Stomach (tissue), 9 donors: Measurements from ENCODE around the gene MAPRE2. TPM values are rescaled to one million over a fixed set of nuclear protein-coding genes. Genes with fewer than 3 reads are reported as not detected.

Experiments used
- DNase-seq, 2 donors: peaks; one replicate each; pipeline versions ENCODE4 v3.0.0 to v3.0.0-alpha.2; 2013 to 2019
- H3K27ac ChIP-seq, 5 donors: fragments of 200-600 bp in 4 of 5; sonication (generic) in 4 of 5; one replicate each; pipeline ENCODE4 v1.5.1; 2013 to 2019; ENCODE audit warnings: mild to moderate bottlenecking in 1 of 5, moderate library complexity in 1 of 5
- H3K27me3 ChIP-seq, 3 donors: fragments of 200-600 bp; sonication (generic); one replicate each; pipeline ENCODE4 v1.5.1; 2017 to 2019; ENCODE audit warnings: mixed run types in 1 of 3
- H3K36me3 ChIP-seq, 4 donors: fragments of 200-600 bp; sonication (generic); 1 replicate in 3 of 4; 2 replicates in 1 of 4; pipeline ENCODE4 v1.5.1; 2016 to 2019
- H3K4me1 ChIP-seq, 4 donors: fragments of 200-600 bp; sonication (generic); one replicate each; pipeline ENCODE4 v1.5.1; 2016 to 2019
- H3K4me3 ChIP-seq, 4 donors: fragments of 200-600 bp; sonication (generic) in 3 of 4; one replicate each; pipeline ENCODE4 v1.5.1; 2016 to 2019; ENCODE audit warnings: mild to moderate bottlenecking in 1 of 4
- H3K9me3 ChIP-seq, 4 donors: fragments of 200-600 bp; sonication (generic); one replicate each; pipeline ENCODE4 v1.5.1; 2016 to 2019
- EP300 ChIP-seq: sonication (generic); formaldehyde crosslinking; IDR thresholded peaks from one replicate; pipeline ENCODE4 v1.6.1; 2017; ENCODE audit warnings: antibody characterized with exemption
- POLR2A ChIP-seq, 4 donors: fragments of 450-650 bp; IDR thresholded peaks; one replicate each; pipeline ENCODE4 v1.6.1; 2016; ENCODE audit warnings: antibody characterized with exemption in 4 of 4, control low read depth in 2 of 4, mild to moderate bottlenecking in 1 of 4, moderate library complexity in 1 of 4
- POLR2AphosphoS5 ChIP-seq, 3 donors: sonication (generic); formaldehyde crosslinking; IDR thresholded peaks; one replicate each; pipeline ENCODE4 v1.6.1; 2016; ENCODE audit warnings: antibody characterized with exemption in 3 of 3
- WGBS, 5 donors: extraction: QIAGEN DNeasy Blood & Tissue Kit in 3 of 5; methylation state at CpG; one replicate each; pipeline versions ENCODE4 v1.1.5 to v1.1.7; 2013 to 2018; 5-methylcytosine and 5-hydroxymethylcytosine counted together
- intact Hi-C: fragments of 100-400 bp; cut with DNase I; formaldehyde crosslinking; loops from one replicate; pipeline ENCODE4 v1.15.1; 2023; ENCODE audit warnings: low total_unique reads
- polyA plus RNA-seq, 3 donors: library from polyadenylated mRNA; stranded (reverse); fragments of 200-250 nt; gene quantifications; one replicate each; pipeline ENCODE4 v1.2.3, GENCODE V29; 2013
- total RNA-seq, 5 donors: library from RNA; depleted of rRNA; stranded (reverse); fragments of >200 nt; gene quantifications; one replicate each; pipeline versions ENCODE4 v1.1.0 to v1.2.3, GENCODE V29; 2014 to 2016
- TF ChIP-seq, protein P1 (sequence below), 7 experiments: fragments of 450-650 bp in 4 of 7; fragments of 200-600 bp in 3 of 7; sonication (generic) in 3 of 7; IDR thresholded peaks; one replicate each; pipeline ENCODE4 v1.5.1; 2016 to 2019; ENCODE audit warnings: antibody characterized with exemption in 7 of 7, control low read depth in 2 of 7, mild to moderate bottlenecking in 1 of 7
- donor health status: healthy with polysubstance abuse.
- donor health status: Bipolar disorder and iron deficiency.
- donor health status: healthy.

The MAPRE2 gene
- total and polyA plus RNA-seq, 8 donors: 7.4 to 258 (median 24.2) TPM

DNA sequence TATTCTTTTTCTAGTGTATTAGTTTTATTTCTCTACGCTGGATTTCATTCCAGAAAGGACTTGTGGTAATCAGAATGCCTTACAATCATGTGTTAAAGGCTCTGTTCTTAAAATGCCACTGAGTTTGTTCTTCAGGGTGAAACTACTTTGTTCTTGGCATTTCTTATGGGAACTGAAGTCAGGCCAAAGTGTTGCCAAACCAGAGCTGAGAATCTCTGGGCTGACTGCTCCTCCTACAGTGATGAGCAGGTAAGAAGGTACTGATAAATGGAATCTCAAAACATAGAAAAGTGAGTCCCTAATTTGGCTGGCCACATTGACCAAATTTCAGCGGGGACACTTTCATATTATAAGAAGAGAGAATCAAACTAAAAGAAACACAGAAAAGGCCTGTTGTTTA lies 144.6 kb downstream of the MAPRE2 start:
- no peak for DNase-seq
- 51 to 90% (median 86%) methylated on average over 2 of the region's 2 CpGs for WGBS, 5 donors
- Histone ChIP-seq H3K27ac (no peak overlapping the region), H3K4me3 (no peak overlapping the region), H3K36me3 (no peaks in the 10 kb centered on the region), H3K9me3 (no peaks in the 10 kb centered on the region), H3K27me3 (no peaks in the 10 kb centered on the region), H3K4me1 (no peaks in the 10 kb centered on the region)
- TF ChIP-seq POLR2AphosphoS5 (IDR thresholded peaks at IDR 0.05) (no peak), EP300 (no peak), POLR2A (IDR thresholded peaks at IDR 0.05) (no peak)
- TF ChIP-seq, protein P1, sequence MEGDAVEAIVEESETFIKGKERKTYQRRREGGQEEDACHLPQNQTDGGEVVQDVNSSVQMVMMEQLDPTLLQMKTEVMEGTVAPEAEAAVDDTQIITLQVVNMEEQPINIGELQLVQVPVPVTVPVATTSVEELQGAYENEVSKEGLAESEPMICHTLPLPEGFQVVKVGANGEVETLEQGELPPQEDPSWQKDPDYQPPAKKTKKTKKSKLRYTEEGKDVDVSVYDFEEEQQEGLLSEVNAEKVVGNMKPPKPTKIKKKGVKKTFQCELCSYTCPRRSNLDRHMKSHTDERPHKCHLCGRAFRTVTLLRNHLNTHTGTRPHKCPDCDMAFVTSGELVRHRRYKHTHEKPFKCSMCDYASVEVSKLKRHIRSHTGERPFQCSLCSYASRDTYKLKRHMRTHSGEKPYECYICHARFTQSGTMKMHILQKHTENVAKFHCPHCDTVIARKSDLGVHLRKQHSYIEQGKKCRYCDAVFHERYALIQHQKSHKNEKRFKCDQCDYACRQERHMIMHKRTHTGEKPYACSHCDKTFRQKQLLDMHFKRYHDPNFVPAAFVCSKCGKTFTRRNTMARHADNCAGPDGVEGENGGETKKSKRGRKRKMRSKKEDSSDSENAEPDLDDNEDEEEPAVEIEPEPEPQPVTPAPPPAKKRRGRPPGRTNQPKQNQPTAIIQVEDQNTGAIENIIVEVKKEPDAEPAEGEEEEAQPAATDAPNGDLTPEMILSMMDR (IDR thresholded peaks at IDR 0.05): no peak
- intact Hi-C loops: no loop called here

DNA sequence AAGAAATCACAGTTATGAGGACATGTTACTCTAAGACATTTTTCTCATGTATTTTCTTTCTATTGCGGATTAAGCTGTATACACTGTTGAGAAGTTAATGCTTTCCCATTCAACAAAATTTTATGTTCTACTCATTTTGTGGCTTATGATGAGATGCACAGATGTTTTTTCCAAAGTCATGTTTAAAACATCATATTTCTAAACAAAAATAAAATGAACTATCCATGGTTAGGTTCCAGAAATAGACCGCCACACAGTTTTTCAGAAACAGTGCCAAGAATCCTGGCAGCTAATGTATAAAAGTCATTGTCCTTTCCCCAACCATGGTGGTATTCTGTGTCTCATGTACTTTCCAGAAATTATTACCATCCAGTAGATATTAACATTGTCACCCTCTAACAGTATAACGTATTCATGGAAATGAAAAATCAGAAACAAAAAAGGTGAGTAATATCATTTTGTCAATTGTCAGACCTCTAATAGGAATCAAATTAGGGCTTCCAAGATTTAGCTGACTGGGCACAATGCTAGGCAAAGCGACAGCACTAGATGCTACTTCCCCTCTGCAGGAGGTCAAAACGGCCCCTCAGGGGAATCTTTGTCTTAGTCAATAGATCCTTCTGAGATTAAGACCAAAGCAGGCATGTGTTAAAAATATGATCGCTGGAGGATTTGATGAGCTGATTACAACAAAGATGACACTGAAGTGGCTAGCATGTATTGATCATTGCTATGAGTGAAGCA lies 145.2 kb downstream of the MAPRE2 start:
- Histone ChIP-seq H3K9me3 (no peaks in the 10 kb centered on the region), H3K4me1 (no peaks in the 10 kb centered on the region), H3K36me3 (no peaks in the 10 kb centered on the region), H3K27ac (no peak overlapping the region), H3K27me3 (no peaks in the 10 kb centered on the region), H3K4me3 (no peak overlapping the region)
- intact Hi-C loops: no loop called here
- TF ChIP-seq, protein P1 (IDR thresholded peaks at IDR 0.05): no peak
- TF ChIP-seq POLR2AphosphoS5 (IDR thresholded peaks at IDR 0.05) (no peak), POLR2A (IDR thresholded peaks at IDR 0.05) (no peak), EP300 (no peak)
- WGBS, 5 donors: 75 to 80% (median 79%) methylated on average over 6 of the region's 6 CpGs
- DNase-seq: no peak

DNA sequence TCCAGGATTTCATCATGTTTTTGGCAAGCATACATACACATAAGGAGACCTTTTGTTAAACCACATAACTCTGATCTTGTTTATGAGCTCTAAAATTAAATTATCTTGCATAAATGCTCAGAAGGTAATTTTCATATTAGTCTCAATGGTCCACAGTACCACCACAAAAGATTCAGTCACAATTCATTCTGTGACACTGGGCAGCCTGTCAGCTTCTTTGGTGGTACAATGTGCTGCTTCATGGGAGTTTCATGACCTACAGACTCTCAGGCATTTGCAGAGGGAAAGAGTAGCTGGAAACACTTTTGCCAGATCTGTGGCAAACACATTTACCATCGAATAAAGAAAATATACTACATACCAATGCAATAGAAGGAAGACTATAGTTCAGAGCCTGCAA lies 148.3 kb downstream of the MAPRE2 start:
- WGBS, 5 donors: 55 to 80% (median 60%) methylated on average over 1 of the region's 1 CpG
- DNase-seq: peak in 1 of 2 donors; percentile 58
- H3K27ac ChIP-seq: no peak overlapping the region
- no peaks in the 10 kb centered on the region for H3K4me1 ChIP-seq
- no peak for TF ChIP-seq POLR2AphosphoS5 (IDR thresholded peaks at IDR 0.05)
- TF ChIP-seq POLR2A (IDR thresholded peaks at IDR 0.05): no peak
- no peak for TF ChIP-seq EP300
- TF ChIP-seq, protein P1 (IDR thresholded peaks at IDR 0.05): no peak
- no peak overlapping the region for H3K4me3 ChIP-seq
- H3K9me3 ChIP-seq: no peaks in the 10 kb centered on the region
- no peaks in the 10 kb centered on the region for H3K27me3 ChIP-seq
- intact Hi-C loops: no loop called here
- no peaks in the 10 kb centered on the region for H3K36me3 ChIP-seq

DNA sequence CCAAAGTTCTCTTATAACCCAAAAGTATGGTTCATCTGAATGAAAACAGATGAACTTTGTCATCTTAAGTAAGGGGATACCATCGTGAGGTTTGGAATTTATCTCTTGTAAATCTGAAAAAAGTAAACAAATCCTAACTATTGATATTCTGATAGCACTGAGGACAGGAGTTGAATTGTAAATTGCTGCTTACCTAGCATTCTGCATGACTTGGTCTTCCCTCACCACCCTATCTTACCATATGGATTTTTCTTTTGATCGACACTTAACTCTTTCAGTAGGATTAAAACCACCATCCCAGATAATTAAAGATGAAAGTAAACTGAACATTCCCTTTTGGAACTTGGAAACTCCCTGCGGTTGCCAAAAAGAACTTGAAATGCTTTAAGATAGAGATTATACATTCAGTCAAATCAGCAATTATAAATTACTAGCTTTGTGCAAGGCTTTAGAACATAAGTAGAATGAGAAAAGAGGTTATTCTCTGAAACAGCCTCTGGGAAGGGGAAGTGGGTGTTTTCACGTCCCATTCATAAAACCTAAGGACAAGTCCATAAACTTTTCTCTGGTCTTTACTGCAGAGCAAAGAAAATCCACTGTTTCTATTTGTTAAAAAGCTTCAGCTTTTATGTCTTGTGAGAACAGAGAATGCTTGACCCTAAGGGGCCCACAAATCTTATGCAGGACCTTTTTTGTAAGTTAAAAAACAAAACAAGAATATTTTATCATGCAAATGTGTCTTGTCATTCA lies 149.9 kb downstream of the MAPRE2 start:
- DNase-seq: no peak
- Histone ChIP-seq H3K9me3 (no peaks in the 10 kb centered on the region), H3K4me1 (no peaks in the 10 kb centered on the region), H3K4me3 (no peak overlapping the region), H3K27ac (no peak overlapping the region), H3K36me3 (no peaks in the 10 kb centered on the region), H3K27me3 (no peaks in the 10 kb centered on the region)
- WGBS, 5 donors: 50 to 58% (median 54%) methylated on average over 4 of the region's 4 CpGs
- intact Hi-C loops: no loop called here
- TF ChIP-seq POLR2AphosphoS5 (IDR thresholded peaks at IDR 0.05): no peak
- no peak for TF ChIP-seq POLR2A (IDR thresholded peaks at IDR 0.05)
- no peak for TF ChIP-seq EP300
- TF ChIP-seq, protein P1 (IDR thresholded peaks at IDR 0.05): no peak
